K562 (cell line): ENCODE results near the gene DOK1.

Experiments used
- CREB1 ChIP-seq, 2 experiments: sonication (generic) in 1 of 2; formaldehyde crosslinking in 1 of 2; IDR thresholded peaks; 2 replicates each; pipeline versions ENCODE4 v1.6.1 to v1.8.0; 2012 to 2022; ENCODE audit warnings: inconsistent platforms in 1 of 2, mild to moderate bottlenecking in 1 of 2, missing genetic modification reagents in 1 of 2, moderate library complexity in 1 of 2
- CTCF ChIP-seq, 3 experiments: IDR thresholded peaks in 2 of 3; conservative IDR thresholded peaks in 1 of 3; 2 replicates each; pipeline ENCODE4 v1.5.1; 2011 to 2012; ENCODE audit warnings: low read length in 3 of 3, mild to moderate bottlenecking in 3 of 3, control low read depth in 2 of 3, improper control_type of control experiment in 1 of 3, inconsistent platforms in 1 of 3, low read depth in 1 of 3, mixed read lengths in 1 of 3, moderate library complexity in 1 of 3; ENCODE audit not compliant: insufficient read depth in 2 of 3
- E2F6 ChIP-seq, 2 experiments: IDR thresholded peaks; 2 replicates each; pipeline ENCODE4 v1.6.1; 2011; ENCODE audit warnings: borderline replicate concordance in 1 of 2, control low read depth in 1 of 2, low read depth in 1 of 2, low read length in 1 of 2, mild to moderate bottlenecking in 1 of 2, mixed read lengths in 1 of 2, moderate library complexity in 1 of 2; ENCODE audit not compliant: insufficient read depth in 1 of 2, insufficient read length in 1 of 2, poor library complexity in 1 of 2, severe bottlenecking in 1 of 2; ENCODE audit errors: extremely low read depth in 1 of 2
- MAX ChIP-seq: sonication (generic); formaldehyde crosslinking; IDR thresholded peaks from 2 replicates; pipeline ENCODE4 v1.9.0; 2022; ENCODE audit warnings: mild to moderate bottlenecking, missing genetic modification reagents
- MXI1 ChIP-seq: IDR thresholded peaks from 2 replicates; pipeline ENCODE4 v1.6.1; 2011; ENCODE audit warnings: low read depth, mild to moderate bottlenecking, improper control_type of control experiment, low read length
- NR1H2 ChIP-seq: sonication (generic); formaldehyde crosslinking; IDR thresholded peaks from 2 replicates; pipeline ENCODE4 v1.4.0; 2020; ENCODE audit warnings: mild to moderate bottlenecking, missing genetic modification reagents
- NR3C1 ChIP-seq: sonication (generic); formaldehyde crosslinking; IDR thresholded peaks from 2 replicates; pipeline ENCODE4 v1.8.1; 2022; ENCODE audit warnings: missing genetic modification reagents
- POLR2A ChIP-seq: fragments of 450-650 bp; conservative IDR thresholded peaks from 2 replicates; pipeline ENCODE4 v1.6.1; 2016
- SNAPC5 ChIP-seq: fragments of 250-450 bp; sonication (Bioruptor Pico); IDR thresholded peaks from 2 replicates; pipeline ENCODE4 v1.8.0; 2021; ENCODE audit warnings: moderate library complexity, mild to moderate bottlenecking, inconsistent platforms
- ZC3H8 ChIP-seq: fragments of 450-650 bp; IDR thresholded peaks from 2 replicates; pipeline ENCODE4 v1.6.1; 2017

- no peak for TF ChIP-seq NR1H2 (CRISPR knock-in tag)
- TF ChIP-seq CREB1 (IDR thresholded peaks at IDR 0.05): no peak
- no peak for TF ChIP-seq CREB1 (CRISPR knock-in tag; IDR thresholded peaks at IDR 0.05)
- TF ChIP-seq ZC3H8: no peak
- TF ChIP-seq SNAPC5: no peak
- no peak for TF ChIP-seq MXI1
- TF ChIP-seq E2F6 (IDR thresholded peaks at IDR 0.05; ENCODE audit: borderline replicate concordance in 1 of 2, extremely low read depth in 1 of 2, insufficient read depth in 1 of 2, insufficient read length in 1 of 2, low read depth in 1 of 2, low read length in 1 of 2, poor library complexity in 1 of 2, severe bottlenecking in 1 of 2): no peak
- TF ChIP-seq POLR2A: no peak
- TF ChIP-seq CTCF (IDR thresholded peaks at IDR 0.05 in 2 of 3, conservative IDR thresholded peaks at IDR 0.05 in 1 of 3; ENCODE audit: insufficient read depth in 2 of 3, low read depth in 1 of 3, low read length in 3 of 3): no peak
- TF ChIP-seq NR3C1 (CRISPR knock-in tag): no peak
- no peak for TF ChIP-seq MAX (CRISPR knock-in tag)
Measured at GRCh38 chr2:74515271-74515980, 39.1 kb upstream of the DOK1 start.
